ENCODE data around the gene PALLD. TPM values are rescaled to one million over a fixed set of nuclear protein-coding genes. Genes with fewer than 3 reads are reported as not detected.
"Not testable (repeated sequence)": the region's sequence is repeated elsewhere in the genome, so short reads cannot be mapped to it uniquely, and the experiment has no call there.

Gene PALLD
- total RNA-seq, 4 donors from 2014 or later: 1,036 to 2,270 (median 2,202) TPM

DNA sequence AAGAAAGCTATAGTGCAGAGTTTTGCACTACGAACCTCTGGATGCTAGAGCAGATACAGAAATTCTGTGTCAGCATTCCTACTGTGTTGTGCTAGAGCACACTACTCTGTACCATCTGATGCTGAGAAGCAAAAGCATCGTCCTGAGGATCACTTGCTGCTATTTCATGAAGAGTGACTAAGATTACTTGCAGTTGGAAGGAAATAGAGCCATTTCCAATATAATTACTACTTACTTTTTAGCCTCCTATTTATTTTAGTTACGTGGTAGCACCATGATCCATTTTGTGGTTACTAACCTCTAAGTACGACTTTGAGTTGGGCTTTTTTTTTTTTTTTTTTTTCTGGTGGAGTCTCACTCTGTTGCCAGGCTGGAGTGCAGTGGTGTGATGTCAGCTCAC lies 226.7 kb downstream of the PALLD start:
- WGBS, 2 donors (ENCODE audit: low coverage in 1 of 2): 74 to 80% methylated on average over 4 of the region's 4 CpGs
- no peak overlapping the region for H3K27ac ChIP-seq
- H3K9me3 ChIP-seq: no peaks in the 10 kb centered on the region
- no peak for ATAC-seq
- H3K27me3 ChIP-seq: no peaks in the 10 kb centered on the region
- no peaks in the 10 kb centered on the region for H3K36me3 ChIP-seq
- TF ChIP-seq, protein P1, sequence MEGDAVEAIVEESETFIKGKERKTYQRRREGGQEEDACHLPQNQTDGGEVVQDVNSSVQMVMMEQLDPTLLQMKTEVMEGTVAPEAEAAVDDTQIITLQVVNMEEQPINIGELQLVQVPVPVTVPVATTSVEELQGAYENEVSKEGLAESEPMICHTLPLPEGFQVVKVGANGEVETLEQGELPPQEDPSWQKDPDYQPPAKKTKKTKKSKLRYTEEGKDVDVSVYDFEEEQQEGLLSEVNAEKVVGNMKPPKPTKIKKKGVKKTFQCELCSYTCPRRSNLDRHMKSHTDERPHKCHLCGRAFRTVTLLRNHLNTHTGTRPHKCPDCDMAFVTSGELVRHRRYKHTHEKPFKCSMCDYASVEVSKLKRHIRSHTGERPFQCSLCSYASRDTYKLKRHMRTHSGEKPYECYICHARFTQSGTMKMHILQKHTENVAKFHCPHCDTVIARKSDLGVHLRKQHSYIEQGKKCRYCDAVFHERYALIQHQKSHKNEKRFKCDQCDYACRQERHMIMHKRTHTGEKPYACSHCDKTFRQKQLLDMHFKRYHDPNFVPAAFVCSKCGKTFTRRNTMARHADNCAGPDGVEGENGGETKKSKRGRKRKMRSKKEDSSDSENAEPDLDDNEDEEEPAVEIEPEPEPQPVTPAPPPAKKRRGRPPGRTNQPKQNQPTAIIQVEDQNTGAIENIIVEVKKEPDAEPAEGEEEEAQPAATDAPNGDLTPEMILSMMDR (IDR thresholded peaks at IDR 0.05): no peak
- no peak for TF ChIP-seq POLR2AphosphoS5 (IDR thresholded peaks at IDR 0.05)
- TF ChIP-seq POLR2A (IDR thresholded peaks at IDR 0.05): no peak
- no peak for TF ChIP-seq EP300 (IDR thresholded peaks at IDR 0.05)
- no peak overlapping the region for H3K4me3 ChIP-seq
- H3K4me1 ChIP-seq: peaks cover 0 to 21% (median 0%) of the 10 kb centered on the region in 3 donors

- no peak overlapping the region for H3K27ac ChIP-seq
- H3K4me1 ChIP-seq: peaks cover 0 to 17% (median 0%) of the 10 kb centered on the region in 3 donors
- no peak for ATAC-seq
- no peaks in the 10 kb centered on the region for H3K9me3 ChIP-seq
- no peaks in the 10 kb centered on the region for H3K36me3 ChIP-seq
- TF ChIP-seq, protein P1 (IDR thresholded peaks at IDR 0.05): no peak
- TF ChIP-seq POLR2AphosphoS5 (IDR thresholded peaks at IDR 0.05) (no peak), POLR2A (IDR thresholded peaks at IDR 0.05) (no peak), EP300 (IDR thresholded peaks at IDR 0.05) (no peak)
- no peaks in the 10 kb centered on the region for H3K27me3 ChIP-seq
- no peak overlapping the region for H3K4me3 ChIP-seq
Measured at GRCh38 chr4:168724243-168724642, 227.4 kb downstream of the PALLD start.

GRCh38 chr4:168724686-168725411 lies 228.0 kb downstream of the PALLD start:
- 58 to 82% methylated on average over 5 of the region's 5 CpGs for WGBS, 2 donors (ENCODE audit: low coverage in 1 of 2)
- H3K4me3 ChIP-seq: no peak overlapping the region
- ATAC-seq: no peak
- no peaks in the 10 kb centered on the region for H3K36me3 ChIP-seq
- TF ChIP-seq POLR2A (IDR thresholded peaks at IDR 0.05) (no peak), POLR2AphosphoS5 (IDR thresholded peaks at IDR 0.05) (no peak), EP300 (IDR thresholded peaks at IDR 0.05) (no peak)
- TF ChIP-seq, protein P1 (IDR thresholded peaks at IDR 0.05): no peak
- H3K9me3 ChIP-seq: no peaks in the 10 kb centered on the region
- peaks cover 0 to 17% (median 0%) of the 10 kb centered on the region in 3 donors for H3K4me1 ChIP-seq
- no peaks in the 10 kb centered on the region for H3K27me3 ChIP-seq
- no peak overlapping the region for H3K27ac ChIP-seq

GRCh38 chr4:168725930-168726329 lies 229.1 kb downstream of the PALLD start:
- H3K27ac ChIP-seq: no peak overlapping the region
- H3K9me3 ChIP-seq: no peaks in the 10 kb centered on the region
- TF ChIP-seq EP300 (IDR thresholded peaks at IDR 0.05): no peak
- no peak for TF ChIP-seq POLR2A (IDR thresholded peaks at IDR 0.05)
- TF ChIP-seq, protein P1 (IDR thresholded peaks at IDR 0.05): no peak
- TF ChIP-seq POLR2AphosphoS5 (IDR thresholded peaks at IDR 0.05): no peak
- H3K4me1 ChIP-seq: peaks cover 0 to 17% (median 0%) of the 10 kb centered on the region in 3 donors
- no peak for ATAC-seq
- no peaks in the 10 kb centered on the region for H3K36me3 ChIP-seq
- H3K27me3 ChIP-seq: no peaks in the 10 kb centered on the region
- H3K4me3 ChIP-seq: no peak overlapping the region
- 96 to 100% methylated on average over 1 of the region's 1 CpG for WGBS, 2 donors (ENCODE audit: low coverage in 1 of 2)

DNA sequence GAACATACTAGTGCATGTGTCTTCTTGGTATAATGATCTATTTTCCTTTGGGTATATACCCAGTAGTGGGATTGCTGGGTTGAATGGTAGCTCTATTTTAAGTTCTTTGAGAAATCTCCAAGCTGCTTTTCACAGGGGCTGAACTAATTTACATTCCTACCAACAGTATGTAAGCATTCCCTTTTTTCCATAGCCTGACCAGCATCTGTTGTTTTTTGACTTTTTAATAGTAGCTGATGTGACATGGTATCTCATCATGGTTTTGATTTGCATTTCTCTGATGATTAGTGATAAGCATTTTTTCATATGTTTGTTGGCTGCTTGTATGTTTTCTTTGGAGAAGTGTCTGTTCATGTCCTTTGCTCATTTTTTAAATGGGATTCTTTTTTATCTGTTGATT lies 230.3 kb downstream of the PALLD start:
- peaks cover 0 to 14% (median 0%) of the 10 kb centered on the region in 3 donors for H3K4me1 ChIP-seq

More for the DNA sequence above, 230.3 kb downstream of the PALLD start:
- H3K27ac ChIP-seq, H3K27me3 ChIP-seq, H3K4me3 ChIP-seq, H3K36me3 ChIP-seq, H3K9me3 ChIP-seq, ATAC-seq: not testable (repeated sequence)

Measured in gastroesophageal sphincter (tissue), 4 donors.